WTC11 (cell line): Measurements from ENCODE around the gene CCDC158. TPM values are rescaled to one million over a fixed set of nuclear protein-coding genes. Genes with fewer than 3 reads are reported as not detected.

Experiments
- ATAC-seq: fragments of 200-7000 bp; cut with Tn5 transposase; 2 replicates; pipeline ENCODE4 v1.10.0; 2021; ENCODE audit warnings: mild to moderate bottlenecking, moderate library complexity
- CTCF ChIA-PET: fragments of 300-600 bp; sonication (Branson Sonifier 250); formaldehyde crosslinking; loops from one replicate; lab custom pipeline; 2021; ENCODE audit warnings: antibody characterized with exemption; lab: Charles Lee
- POLR2A ChIA-PET: fragments of 350-600 bp; sonication (Branson Sonifier 250); formaldehyde crosslinking; loops from one replicate; lab custom pipeline; 2021; ENCODE audit warnings: antibody characterized with exemption; lab: Charles Lee
- DNase-seq: peaks from one replicate; pipeline ENCODE4 v3.0.0; 2021; ENCODE audit warnings: low spot score
- H3K27ac Mint-ChIP-seq: 2 replicates; pipeline ENCODE4 v1.8.0; 2021; ENCODE audit warnings: mixed read lengths
- H3K27me3 Mint-ChIP-seq: 2 replicates; pipeline ENCODE4 v1.8.0; 2021; ENCODE audit warnings: low read depth, mild to moderate bottlenecking, moderate library complexity, mixed read lengths
- H3K36me3 Mint-ChIP-seq: 2 replicates; pipeline ENCODE4 v1.8.0; 2021; ENCODE audit warnings: mixed read lengths
- H3K4me1 Mint-ChIP-seq: 2 replicates; pipeline ENCODE4 v1.8.0; 2022; ENCODE audit warnings: mixed read lengths
- H3K4me3 Mint-ChIP-seq: 2 replicates; pipeline ENCODE4 v1.8.0; 2021; ENCODE audit warnings: mild to moderate bottlenecking, moderate library complexity, mixed read lengths
- H3K9me3 Mint-ChIP-seq: 2 replicates; pipeline ENCODE4 v1.8.0; 2021; ENCODE audit warnings: mixed read lengths
- CBFB ChIP-seq: sonication (generic); formaldehyde crosslinking; IDR thresholded peaks from 2 replicates; pipeline ENCODE4 v1.8.1; 2022; ENCODE audit warnings: mild to moderate bottlenecking, low read depth, missing genetic modification reagents
- EMX1 ChIP-seq: fragments of 250-450 bp; sonication (Bioruptor Pico); IDR thresholded peaks from 2 replicates; pipeline ENCODE4 v1.8.0; 2021; ENCODE audit warnings: mild to moderate bottlenecking
- ETV6 ChIP-seq: sonication (generic); formaldehyde crosslinking; IDR thresholded peaks from 2 replicates; pipeline ENCODE4 v1.8.1; 2022; ENCODE audit warnings: mild to moderate bottlenecking, missing genetic modification reagents
- JUN ChIP-seq: sonication (generic); formaldehyde crosslinking; IDR thresholded peaks from 2 replicates; pipeline ENCODE4 v1.8.0; 2023; ENCODE audit warnings: mild to moderate bottlenecking, missing genetic modification reagents
- MXD4 ChIP-seq: fragments of 250-450 bp; sonication (Bioruptor Pico); IDR thresholded peaks from 2 replicates; pipeline ENCODE4 v1.8.0; 2021; ENCODE audit warnings: mild to moderate bottlenecking, moderate library complexity, borderline replicate concordance
- NFYB ChIP-seq: sonication (generic); formaldehyde crosslinking; conservative IDR thresholded peaks from 2 replicates; pipeline ENCODE4 v1.8.0; 2022; ENCODE audit warnings: low read depth, missing genetic modification reagents
- NR1H2 ChIP-seq: sonication (generic); formaldehyde crosslinking; IDR thresholded peaks from 2 replicates; pipeline ENCODE4 v1.9.0; 2021; ENCODE audit warnings: mild to moderate bottlenecking, moderate library complexity, missing genetic modification reagents
- RELA ChIP-seq: sonication (generic); formaldehyde crosslinking; IDR thresholded peaks from 2 replicates; pipeline ENCODE4 v1.8.1; 2022; ENCODE audit warnings: missing genetic modification reagents, mild to moderate bottlenecking, borderline replicate concordance
- TEAD1 ChIP-seq: sonication (generic); formaldehyde crosslinking; IDR thresholded peaks from 2 replicates; pipeline ENCODE4 v1.8.0; 2022; ENCODE audit warnings: mild to moderate bottlenecking, missing genetic modification reagents
- ZBTB21 ChIP-seq: sonication (generic); formaldehyde crosslinking; IDR thresholded peaks from 2 replicates; pipeline ENCODE4 v1.8.1; 2023; ENCODE audit warnings: mild to moderate bottlenecking, missing genetic modification reagents, borderline replicate concordance
- ZNF121 ChIP-seq: sonication (generic); formaldehyde crosslinking; IDR thresholded peaks from 2 replicates; pipeline ENCODE4 v1.8.0; 2023; ENCODE audit warnings: missing genetic modification reagents
- ZNF219 ChIP-seq: sonication (generic); formaldehyde crosslinking; IDR thresholded peaks from 2 replicates; pipeline ENCODE4 v1.8.0; 2023; ENCODE audit warnings: missing genetic modification reagents, mild to moderate bottlenecking, borderline replicate concordance
- ZNF263 ChIP-seq: sonication (generic); formaldehyde crosslinking; IDR thresholded peaks from 2 replicates; pipeline ENCODE4 v1.8.1; 2022; ENCODE audit warnings: low read depth, mild to moderate bottlenecking, moderate library complexity, missing genetic modification reagents
- ZNF396 ChIP-seq: fragments of 250-450 bp; sonication (Bioruptor Pico); IDR thresholded peaks from 2 replicates; pipeline ENCODE4 v1.8.0; 2021; ENCODE audit warnings: mild to moderate bottlenecking, moderate library complexity, borderline replicate concordance
- ZNF423 ChIP-seq: fragments of 250-450 bp; sonication (Bioruptor Pico); IDR thresholded peaks from 2 replicates; pipeline ENCODE4 v2.1.2; 2022; ENCODE audit warnings: mild to moderate bottlenecking, moderate library complexity
- total RNA-seq: library from RNA; stranded (reverse); gene quantifications from 3 replicates; pipeline ENCODE4 v1.2.3, GENCODE V29; 2021
- TF ChIP-seq, protein P1 (sequence below): sonication (generic); formaldehyde crosslinking; IDR thresholded peaks from 2 replicates; pipeline ENCODE4 v1.8.0; 2022; ENCODE audit warnings: mild to moderate bottlenecking, missing genetic modification reagents
- TF ChIP-seq, protein P2 (sequence below): sonication (generic); formaldehyde crosslinking; IDR thresholded peaks from 2 replicates; pipeline ENCODE4 v1.8.1; 2022; ENCODE audit warnings: low read depth, missing genetic modification reagents, borderline replicate concordance
- TF ChIP-seq, protein P3 (sequence below): sonication (generic); formaldehyde crosslinking; IDR thresholded peaks from 2 replicates; pipeline ENCODE4 v1.8.0; 2022; ENCODE audit warnings: missing genetic modification reagents
- TF ChIP-seq, protein P4 (sequence below): sonication (generic); formaldehyde crosslinking; IDR thresholded peaks from 2 replicates; pipeline ENCODE4 v1.8.0; 2022; ENCODE audit warnings: mild to moderate bottlenecking, missing genetic modification reagents
- TF ChIP-seq, protein P5 (sequence below): sonication (generic); formaldehyde crosslinking; conservative IDR thresholded peaks from 2 replicates; pipeline ENCODE4 v1.8.1; 2023; ENCODE audit warnings: mild to moderate bottlenecking, low read depth, missing genetic modification reagents, moderate library complexity
- TF ChIP-seq, protein P6 (sequence below): sonication (generic); formaldehyde crosslinking; IDR thresholded peaks from 2 replicates; pipeline ENCODE4 v1.8.1; 2022; ENCODE audit warnings: low read depth, mild to moderate bottlenecking, moderate library complexity, missing genetic modification reagents, borderline replicate concordance
- TF ChIP-seq, protein P7 (sequence below): sonication (generic); formaldehyde crosslinking; IDR thresholded peaks from 2 replicates; pipeline ENCODE4 v1.8.0; 2022; ENCODE audit warnings: mild to moderate bottlenecking, missing genetic modification reagents
- TF ChIP-seq, protein P8 (sequence below): sonication (generic); formaldehyde crosslinking; IDR thresholded peaks from 2 replicates; pipeline ENCODE4 v1.8.1; 2022; ENCODE audit warnings: mild to moderate bottlenecking, missing genetic modification reagents, moderate library complexity, borderline replicate concordance

The CCDC158 gene
- total RNA-seq, 1 experiment from 2014 or later, result 0.15 TPM

DNA sequence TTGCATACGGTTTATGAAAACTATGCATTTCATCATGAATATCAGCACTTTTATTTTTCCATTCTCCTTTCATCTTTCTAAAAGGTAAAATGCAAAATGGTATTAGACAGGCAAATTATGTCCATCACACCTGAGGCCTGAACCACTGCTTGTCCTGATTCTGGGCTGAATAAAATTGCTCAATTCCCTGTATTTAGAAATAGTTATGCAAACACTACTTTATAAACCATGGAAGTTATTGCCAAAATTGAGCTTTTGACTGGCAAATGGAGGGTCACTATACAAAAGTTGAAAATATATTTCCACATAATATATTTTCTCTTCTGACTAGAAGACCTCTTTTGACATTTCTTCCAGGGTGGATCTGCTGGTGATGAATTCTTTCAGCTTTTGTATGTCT lies 148.4 kb downstream of the CCDC158 start (continued):
- TF ChIP-seq, protein P1, sequence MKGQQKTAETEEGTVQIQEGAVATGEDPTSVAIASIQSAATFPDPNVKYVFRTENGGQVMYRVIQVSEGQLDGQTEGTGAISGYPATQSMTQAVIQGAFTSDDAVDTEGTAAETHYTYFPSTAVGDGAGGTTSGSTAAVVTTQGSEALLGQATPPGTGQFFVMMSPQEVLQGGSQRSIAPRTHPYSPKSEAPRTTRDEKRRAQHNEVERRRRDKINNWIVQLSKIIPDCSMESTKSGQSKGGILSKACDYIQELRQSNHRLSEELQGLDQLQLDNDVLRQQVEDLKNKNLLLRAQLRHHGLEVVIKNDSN, result no peak
- TF ChIP-seq MXD4 (CRISPR knock-in tag), result no peak
- no peak for TF ChIP-seq NR1H2 (CRISPR knock-in tag)
- no peak for TF ChIP-seq JUN (CRISPR knock-in tag)
- no peak for TF ChIP-seq TEAD1 (CRISPR knock-in tag)
- TF ChIP-seq, protein P2, sequence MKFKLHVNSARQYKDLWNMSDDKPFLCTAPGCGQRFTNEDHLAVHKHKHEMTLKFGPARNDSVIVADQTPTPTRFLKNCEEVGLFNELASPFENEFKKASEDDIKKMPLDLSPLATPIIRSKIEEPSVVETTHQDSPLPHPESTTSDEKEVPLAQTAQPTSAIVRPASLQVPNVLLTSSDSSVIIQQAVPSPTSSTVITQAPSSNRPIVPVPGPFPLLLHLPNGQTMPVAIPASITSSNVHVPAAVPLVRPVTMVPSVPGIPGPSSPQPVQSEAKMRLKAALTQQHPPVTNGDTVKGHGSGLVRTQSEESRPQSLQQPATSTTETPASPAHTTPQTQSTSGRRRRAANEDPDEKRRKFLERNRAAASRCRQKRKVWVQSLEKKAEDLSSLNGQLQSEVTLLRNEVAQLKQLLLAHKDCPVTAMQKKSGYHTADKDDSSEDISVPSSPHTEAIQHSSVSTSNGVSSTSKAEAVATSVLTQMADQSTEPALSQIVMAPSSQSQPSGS (CRISPR knock-in tag), result no peak
- no peak for TF ChIP-seq ZNF263 (CRISPR knock-in tag)
- TF ChIP-seq, protein P3, sequence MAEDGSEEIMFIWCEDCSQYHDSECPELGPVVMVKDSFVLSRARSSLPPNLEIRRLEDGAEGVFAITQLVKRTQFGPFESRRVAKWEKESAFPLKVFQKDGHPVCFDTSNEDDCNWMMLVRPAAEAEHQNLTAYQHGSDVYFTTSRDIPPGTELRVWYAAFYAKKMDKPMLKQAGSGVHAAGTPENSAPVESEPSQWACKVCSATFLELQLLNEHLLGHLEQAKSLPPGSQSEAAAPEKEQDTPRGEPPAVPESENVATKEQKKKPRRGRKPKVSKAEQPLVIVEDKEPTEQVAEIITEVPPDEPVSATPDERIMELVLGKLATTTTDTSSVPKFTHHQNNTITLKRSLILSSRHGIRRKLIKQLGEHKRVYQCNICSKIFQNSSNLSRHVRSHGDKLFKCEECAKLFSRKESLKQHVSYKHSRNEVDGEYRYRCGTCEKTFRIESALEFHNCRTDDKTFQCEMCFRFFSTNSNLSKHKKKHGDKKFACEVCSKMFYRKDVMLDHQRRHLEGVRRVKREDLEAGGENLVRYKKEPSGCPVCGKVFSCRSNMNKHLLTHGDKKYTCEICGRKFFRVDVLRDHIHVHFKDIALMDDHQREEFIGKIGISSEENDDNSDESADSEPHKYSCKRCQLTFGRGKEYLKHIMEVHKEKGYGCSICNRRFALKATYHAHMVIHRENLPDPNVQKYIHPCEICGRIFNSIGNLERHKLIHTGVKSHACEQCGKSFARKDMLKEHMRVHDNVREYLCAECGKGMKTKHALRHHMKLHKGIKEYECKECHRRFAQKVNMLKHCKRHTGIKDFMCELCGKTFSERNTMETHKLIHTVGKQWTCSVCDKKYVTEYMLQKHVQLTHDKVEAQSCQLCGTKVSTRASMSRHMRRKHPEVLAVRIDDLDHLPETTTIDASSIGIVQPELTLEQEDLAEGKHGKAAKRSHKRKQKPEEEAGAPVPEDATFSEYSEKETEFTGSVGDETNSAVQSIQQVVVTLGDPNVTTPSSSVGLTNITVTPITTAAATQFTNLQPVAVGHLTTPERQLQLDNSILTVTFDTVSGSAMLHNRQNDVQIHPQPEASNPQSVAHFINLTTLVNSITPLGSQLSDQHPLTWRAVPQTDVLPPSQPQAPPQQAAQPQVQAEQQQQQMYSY (CRISPR knock-in tag), result no peak
- no peak for TF ChIP-seq EMX1

DNA sequence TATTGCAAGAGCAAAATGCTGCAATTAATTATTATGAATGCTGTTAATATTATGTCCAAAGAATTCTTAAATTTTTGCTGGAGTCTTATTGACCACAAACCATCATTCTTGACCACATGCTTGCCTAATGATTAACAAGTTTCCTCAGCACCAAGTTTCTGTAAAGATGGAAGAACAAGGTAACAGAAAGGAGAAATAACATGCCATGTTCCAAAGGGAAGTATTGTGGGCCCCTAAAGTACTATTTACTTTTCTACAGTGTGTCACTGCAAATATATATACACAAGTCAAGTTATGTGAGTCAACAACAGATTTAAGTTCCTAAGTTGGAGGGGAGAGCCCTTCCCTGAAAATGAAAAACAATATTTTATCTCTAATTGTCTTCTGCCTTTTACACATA lies 148.9 kb downstream of the CCDC158 start:
- no peaks in the 10 kb centered on the region for H3K9me3 Mint-ChIP-seq
- no peak for ATAC-seq
- H3K4me1 Mint-ChIP-seq, result no peaks in the 10 kb centered on the region
- peaks cover 3% of the 10 kb centered on the region for H3K27me3 Mint-ChIP-seq
- no peaks in the 10 kb centered on the region for H3K36me3 Mint-ChIP-seq
- TF ChIP-seq CBFB (CRISPR knock-in tag) (no peak), ZNF396 (CRISPR knock-in tag) (no peak), JUN (CRISPR knock-in tag) (no peak), NFYB (no peak), ETV6 (CRISPR knock-in tag) (no peak), TEAD1 (CRISPR knock-in tag) (no peak), ZNF423 (no peak), ZBTB21 (CRISPR knock-in tag) (no peak), ZNF121 (CRISPR knock-in tag) (no peak), RELA (CRISPR knock-in tag) (no peak), ZNF219 (CRISPR knock-in tag) (no peak)
- TF ChIP-seq, protein P4, sequence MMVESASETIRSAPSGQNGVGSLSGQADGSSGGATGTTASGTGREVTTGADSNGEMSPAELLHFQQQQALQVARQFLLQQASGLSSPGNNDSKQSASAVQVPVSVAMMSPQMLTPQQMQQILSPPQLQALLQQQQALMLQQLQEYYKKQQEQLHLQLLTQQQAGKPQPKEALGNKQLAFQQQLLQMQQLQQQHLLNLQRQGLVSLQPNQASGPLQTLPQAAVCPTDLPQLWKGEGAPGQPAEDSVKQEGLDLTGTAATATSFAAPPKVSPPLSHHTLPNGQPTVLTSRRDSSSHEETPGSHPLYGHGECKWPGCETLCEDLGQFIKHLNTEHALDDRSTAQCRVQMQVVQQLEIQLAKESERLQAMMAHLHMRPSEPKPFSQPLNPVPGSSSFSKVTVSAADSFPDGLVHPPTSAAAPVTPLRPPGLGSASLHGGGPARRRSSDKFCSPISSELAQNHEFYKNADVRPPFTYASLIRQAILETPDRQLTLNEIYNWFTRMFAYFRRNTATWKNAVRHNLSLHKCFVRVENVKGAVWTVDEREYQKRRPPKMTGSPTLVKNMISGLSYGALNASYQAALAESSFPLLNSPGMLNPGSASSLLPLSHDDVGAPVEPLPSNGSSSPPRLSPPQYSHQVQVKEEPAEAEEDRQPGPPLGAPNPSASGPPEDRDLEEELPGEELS (CRISPR knock-in tag), result no peak
- TF ChIP-seq, protein P5, sequence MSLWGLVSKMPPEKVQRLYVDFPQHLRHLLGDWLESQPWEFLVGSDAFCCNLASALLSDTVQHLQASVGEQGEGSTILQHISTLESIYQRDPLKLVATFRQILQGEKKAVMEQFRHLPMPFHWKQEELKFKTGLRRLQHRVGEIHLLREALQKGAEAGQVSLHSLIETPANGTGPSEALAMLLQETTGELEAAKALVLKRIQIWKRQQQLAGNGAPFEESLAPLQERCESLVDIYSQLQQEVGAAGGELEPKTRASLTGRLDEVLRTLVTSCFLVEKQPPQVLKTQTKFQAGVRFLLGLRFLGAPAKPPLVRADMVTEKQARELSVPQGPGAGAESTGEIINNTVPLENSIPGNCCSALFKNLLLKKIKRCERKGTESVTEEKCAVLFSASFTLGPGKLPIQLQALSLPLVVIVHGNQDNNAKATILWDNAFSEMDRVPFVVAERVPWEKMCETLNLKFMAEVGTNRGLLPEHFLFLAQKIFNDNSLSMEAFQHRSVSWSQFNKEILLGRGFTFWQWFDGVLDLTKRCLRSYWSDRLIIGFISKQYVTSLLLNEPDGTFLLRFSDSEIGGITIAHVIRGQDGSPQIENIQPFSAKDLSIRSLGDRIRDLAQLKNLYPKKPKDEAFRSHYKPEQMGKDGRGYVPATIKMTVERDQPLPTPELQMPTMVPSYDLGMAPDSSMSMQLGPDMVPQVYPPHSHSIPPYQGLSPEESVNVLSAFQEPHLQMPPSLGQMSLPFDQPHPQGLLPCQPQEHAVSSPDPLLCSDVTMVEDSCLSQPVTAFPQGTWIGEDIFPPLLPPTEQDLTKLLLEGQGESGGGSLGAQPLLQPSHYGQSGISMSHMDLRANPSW (CRISPR knock-in tag), result no peak
- TF ChIP-seq, protein P6, sequence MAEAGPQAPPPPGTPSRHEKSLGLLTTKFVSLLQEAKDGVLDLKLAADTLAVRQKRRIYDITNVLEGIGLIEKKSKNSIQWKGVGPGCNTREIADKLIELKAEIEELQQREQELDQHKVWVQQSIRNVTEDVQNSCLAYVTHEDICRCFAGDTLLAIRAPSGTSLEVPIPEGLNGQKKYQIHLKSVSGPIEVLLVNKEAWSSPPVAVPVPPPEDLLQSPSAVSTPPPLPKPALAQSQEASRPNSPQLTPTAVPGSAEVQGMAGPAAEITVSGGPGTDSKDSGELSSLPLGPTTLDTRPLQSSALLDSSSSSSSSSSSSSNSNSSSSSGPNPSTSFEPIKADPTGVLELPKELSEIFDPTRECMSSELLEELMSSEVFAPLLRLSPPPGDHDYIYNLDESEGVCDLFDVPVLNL, result no peak
- TF ChIP-seq, protein P7, sequence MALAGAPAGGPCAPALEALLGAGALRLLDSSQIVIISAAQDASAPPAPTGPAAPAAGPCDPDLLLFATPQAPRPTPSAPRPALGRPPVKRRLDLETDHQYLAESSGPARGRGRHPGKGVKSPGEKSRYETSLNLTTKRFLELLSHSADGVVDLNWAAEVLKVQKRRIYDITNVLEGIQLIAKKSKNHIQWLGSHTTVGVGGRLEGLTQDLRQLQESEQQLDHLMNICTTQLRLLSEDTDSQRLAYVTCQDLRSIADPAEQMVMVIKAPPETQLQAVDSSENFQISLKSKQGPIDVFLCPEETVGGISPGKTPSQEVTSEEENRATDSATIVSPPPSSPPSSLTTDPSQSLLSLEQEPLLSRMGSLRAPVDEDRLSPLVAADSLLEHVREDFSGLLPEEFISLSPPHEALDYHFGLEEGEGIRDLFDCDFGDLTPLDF (CRISPR knock-in tag), result no peak
- TF ChIP-seq, protein P8, sequence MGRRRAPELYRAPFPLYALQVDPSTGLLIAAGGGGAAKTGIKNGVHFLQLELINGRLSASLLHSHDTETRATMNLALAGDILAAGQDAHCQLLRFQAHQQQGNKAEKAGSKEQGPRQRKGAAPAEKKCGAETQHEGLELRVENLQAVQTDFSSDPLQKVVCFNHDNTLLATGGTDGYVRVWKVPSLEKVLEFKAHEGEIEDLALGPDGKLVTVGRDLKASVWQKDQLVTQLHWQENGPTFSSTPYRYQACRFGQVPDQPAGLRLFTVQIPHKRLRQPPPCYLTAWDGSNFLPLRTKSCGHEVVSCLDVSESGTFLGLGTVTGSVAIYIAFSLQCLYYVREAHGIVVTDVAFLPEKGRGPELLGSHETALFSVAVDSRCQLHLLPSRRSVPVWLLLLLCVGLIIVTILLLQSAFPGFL (CRISPR knock-in tag), result no peak
- TF ChIP-seq, all 79 proteins: peak for 0
- H3K27ac Mint-ChIP-seq, result no peak overlapping the region
- ChIA-PET CTCF (no interaction called here), POLR2A (no interaction called here)
- DNase-seq, result no peak
- H3K4me3 Mint-ChIP-seq, result no peak overlapping the region
